ENCODE measurements around the gene ASPG. TPM values are rescaled to one million over a fixed set of nuclear protein-coding genes. Genes with fewer than 3 reads are reported as not detected.

The ASPG gene
- total RNA-seq, 2 donors from 2014 or later, result 0.14 to 0.35 TPM

GRCh38 chr14:104110491-104111209, 25.1 kb downstream of the ASPG start:
- H3K4me1 ChIP-seq (ENCODE audit: control insufficient read depth in 1 of 2, low read depth in 2 of 2), result no peaks in the 10 kb centered on the region
- ATAC-seq (ENCODE audit: insufficient number of reproducible peaks, low FRiP score, low read depth) (no peak), DNase-seq (ENCODE audit: low spot score) (no peak)
- TF ChIP-seq, protein P1, sequence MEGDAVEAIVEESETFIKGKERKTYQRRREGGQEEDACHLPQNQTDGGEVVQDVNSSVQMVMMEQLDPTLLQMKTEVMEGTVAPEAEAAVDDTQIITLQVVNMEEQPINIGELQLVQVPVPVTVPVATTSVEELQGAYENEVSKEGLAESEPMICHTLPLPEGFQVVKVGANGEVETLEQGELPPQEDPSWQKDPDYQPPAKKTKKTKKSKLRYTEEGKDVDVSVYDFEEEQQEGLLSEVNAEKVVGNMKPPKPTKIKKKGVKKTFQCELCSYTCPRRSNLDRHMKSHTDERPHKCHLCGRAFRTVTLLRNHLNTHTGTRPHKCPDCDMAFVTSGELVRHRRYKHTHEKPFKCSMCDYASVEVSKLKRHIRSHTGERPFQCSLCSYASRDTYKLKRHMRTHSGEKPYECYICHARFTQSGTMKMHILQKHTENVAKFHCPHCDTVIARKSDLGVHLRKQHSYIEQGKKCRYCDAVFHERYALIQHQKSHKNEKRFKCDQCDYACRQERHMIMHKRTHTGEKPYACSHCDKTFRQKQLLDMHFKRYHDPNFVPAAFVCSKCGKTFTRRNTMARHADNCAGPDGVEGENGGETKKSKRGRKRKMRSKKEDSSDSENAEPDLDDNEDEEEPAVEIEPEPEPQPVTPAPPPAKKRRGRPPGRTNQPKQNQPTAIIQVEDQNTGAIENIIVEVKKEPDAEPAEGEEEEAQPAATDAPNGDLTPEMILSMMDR (IDR thresholded peaks at IDR 0.05), result no peak
- H3K27me3 ChIP-seq (replicated peaks; ENCODE audit: insufficient read depth), result no peaks in the 10 kb centered on the region
- H3K4me3 ChIP-seq, result no peak overlapping the region
- no peak overlapping the region for H3K27ac ChIP-seq
- H3K9me3 ChIP-seq, result no peaks in the 10 kb centered on the region
- H3K36me3 ChIP-seq, result no peaks in the 10 kb centered on the region

- Histone ChIP-seq H3K36me3 (no peaks in the 10 kb centered on the region), H3K9me3 (no peaks in the 10 kb centered on the region), H3K27me3 (replicated peaks; ENCODE audit: insufficient read depth) (no peaks in the 10 kb centered on the region), H3K4me1 (ENCODE audit: control insufficient read depth in 1 of 2, low read depth in 2 of 2) (peaks cover 0 to 4% of the 10 kb centered on the region in 2 donors), H3K4me3 (no peak overlapping the region), H3K27ac (no peak overlapping the region)
- TF ChIP-seq, protein P1 (IDR thresholded peaks at IDR 0.05), result no peak
- no peak for DNase-seq (ENCODE audit: low spot score)
- ATAC-seq (ENCODE audit: insufficient number of reproducible peaks, low FRiP score, low read depth), result no peak
Measured at GRCh38 chr14:104111301-104112112, 26.0 kb downstream of the ASPG start.

GRCh38 chr14:104112113-104112505, 26.6 kb downstream of the ASPG start:
- Histone ChIP-seq H3K4me3 (no peak overlapping the region), H3K9me3 (no peaks in the 10 kb centered on the region), H3K4me1 (ENCODE audit: control insufficient read depth in 1 of 2, low read depth in 2 of 2) (peaks cover 0 to 10% of the 10 kb centered on the region in 2 donors), H3K27me3 (replicated peaks; ENCODE audit: insufficient read depth) (no peaks in the 10 kb centered on the region), H3K36me3 (no peaks in the 10 kb centered on the region), H3K27ac (no peak overlapping the region)
- ATAC-seq (ENCODE audit: insufficient number of reproducible peaks, low FRiP score, low read depth) (no peak), DNase-seq (ENCODE audit: low spot score) (no peak)
- TF ChIP-seq, protein P1 (IDR thresholded peaks at IDR 0.05), result no peak

DNA sequence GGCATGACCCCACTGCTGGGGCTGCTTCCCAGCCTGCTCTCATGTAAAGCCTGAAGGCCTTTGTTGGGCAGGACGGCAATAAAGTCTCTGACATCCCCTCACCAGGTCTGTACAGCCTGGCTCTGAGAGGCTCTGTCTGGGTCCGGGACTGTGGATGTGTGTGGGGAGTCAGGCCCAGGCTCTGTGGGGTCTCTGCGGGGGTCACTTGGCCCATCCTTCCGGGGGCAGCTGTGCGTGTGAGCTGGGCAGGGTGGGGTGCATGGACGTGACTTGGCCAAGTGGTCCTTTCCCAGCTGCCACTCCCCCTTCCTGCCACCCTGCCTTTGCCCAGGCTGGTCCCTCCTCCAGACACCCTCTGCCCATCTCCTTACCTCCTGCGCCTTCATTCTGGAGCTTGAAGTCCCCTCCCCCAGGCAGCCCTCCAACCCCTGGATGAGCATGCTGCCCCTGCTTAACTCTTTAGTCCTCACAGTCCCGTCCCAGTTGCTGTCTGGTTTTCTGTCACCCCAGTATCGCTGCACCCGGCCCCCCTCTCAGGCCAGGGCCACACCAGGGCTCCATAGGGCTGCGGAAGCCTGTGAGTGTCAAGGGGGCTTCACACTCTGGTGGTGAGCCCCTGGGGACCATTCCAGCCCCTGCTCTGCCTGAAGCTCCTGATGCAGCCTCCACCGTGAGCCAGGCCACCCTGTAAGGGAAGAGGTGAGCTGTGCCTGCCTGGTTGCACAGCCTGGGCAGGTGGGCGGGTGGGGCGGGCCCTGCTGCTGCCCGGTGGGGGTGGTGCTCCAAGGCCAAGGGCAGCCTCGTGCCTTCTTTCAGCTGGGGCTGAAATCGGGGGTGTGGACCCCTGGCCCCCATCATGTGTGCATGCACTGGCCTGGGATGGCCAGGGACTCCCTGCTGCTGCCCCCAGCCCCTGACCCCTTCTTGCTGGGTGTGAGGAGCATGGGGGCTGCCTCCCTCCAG, 27.4 kb downstream of the ASPG start:
- DNase-seq (ENCODE audit: low spot score) (no peak), ATAC-seq (ENCODE audit: insufficient number of reproducible peaks, low FRiP score, low read depth) (no peak)
- H3K4me1 ChIP-seq (ENCODE audit: control insufficient read depth in 1 of 2, low read depth in 2 of 2), result peaks cover 0 to 16% of the 10 kb centered on the region in 2 donors
- H3K27ac ChIP-seq, result no peak overlapping the region
- no peak overlapping the region for H3K4me3 ChIP-seq
- no peaks in the 10 kb centered on the region for H3K27me3 ChIP-seq (replicated peaks; ENCODE audit: insufficient read depth)
- no peaks in the 10 kb centered on the region for H3K36me3 ChIP-seq
- H3K9me3 ChIP-seq, result no peaks in the 10 kb centered on the region
- TF ChIP-seq, protein P1 (IDR thresholded peaks at IDR 0.05), result no peak

Measured in thoracic aorta (tissue), 2 donors.